Measurements from ENCODE around the gene SETDB2. TPM values are rescaled to one million over a fixed set of nuclear protein-coding genes. Genes with fewer than 3 reads are reported as not detected.

SETDB2 gene
- total RNA-seq, 1 donor from 2014 or later = 25.1 TPM

- Mint-ChIP-seq H3K9me3 (no peaks in the 10 kb centered on the region), H3K36me3 (ENCODE audit: low read depth) (no peaks in the 10 kb centered on the region), H3K27me3 (no peaks in the 10 kb centered on the region), H3K4me3 (no peak overlapping the region), H3K27ac (no peak overlapping the region), H3K4me1 (peaks cover 6% of the 10 kb centered on the region)
- DNase-seq = no peak
- POLR2A ChIA-PET = no interaction called here
- CTCF ChIA-PET = no interaction called here
- no peak for ATAC-seq (ENCODE audit: low read depth)
- no peak for TF ChIP-seq CTCF (IDR thresholded peaks at IDR 0.05)
- intact Hi-C loops (cut with micrococcal nuclease) = no loop called here
Observed at GRCh38 chr13:49417161-49417560, 26.9 kb upstream of the SETDB2 start.

- H3K4me1 Mint-ChIP-seq = peaks cover 6% of the 10 kb centered on the region
- POLR2A ChIA-PET = no interaction called here
- no peak overlapping the region for H3K27ac Mint-ChIP-seq
- CTCF ChIA-PET = no interaction called here
- DNase-seq (no peak), ATAC-seq (ENCODE audit: low read depth) (no peak)
- H3K27me3 Mint-ChIP-seq = no peaks in the 10 kb centered on the region
- H3K36me3 Mint-ChIP-seq (ENCODE audit: low read depth) = no peaks in the 10 kb centered on the region
- H3K9me3 Mint-ChIP-seq = no peaks in the 10 kb centered on the region
- H3K4me3 Mint-ChIP-seq = no peak overlapping the region
- intact Hi-C loops (cut with micrococcal nuclease) = no loop called here
- no peak for TF ChIP-seq CTCF (IDR thresholded peaks at IDR 0.05)
Observed at GRCh38 chr13:49418206-49418605, 25.9 kb upstream of the SETDB2 start.

- ChIA-PET POLR2A (no interaction called here), CTCF (no interaction called here)
- no peaks in the 10 kb centered on the region for H3K9me3 Mint-ChIP-seq
- peaks cover 6% of the 10 kb centered on the region for H3K4me1 Mint-ChIP-seq
- TF ChIP-seq CTCF (IDR thresholded peaks at IDR 0.05) = no peak
- no peak overlapping the region for H3K4me3 Mint-ChIP-seq
- intact Hi-C loops (cut with micrococcal nuclease) = no loop called here
- no peak overlapping the region for H3K27ac Mint-ChIP-seq
- DNase-seq (no peak), ATAC-seq (ENCODE audit: low read depth) (no peak)
- H3K27me3 Mint-ChIP-seq = no peaks in the 10 kb centered on the region
- H3K36me3 Mint-ChIP-seq (ENCODE audit: low read depth) = no peaks in the 10 kb centered on the region
Observed at GRCh38 chr13:49419276-49419675, 24.8 kb upstream of the SETDB2 start.

GRCh38 chr13:49421391-49421790, 22.7 kb upstream of the SETDB2 start:
- ChIA-PET POLR2A (no interaction called here), CTCF (interaction anchor here (1.0 kb wide), 1 partner anchor 125 kb away, joined by 3 read pairs; no protein-coding TSS in a partner anchor)
- ATAC-seq (ENCODE audit: low read depth) = peak; percentile 56
- no peak for TF ChIP-seq CTCF (IDR thresholded peaks at IDR 0.05)
- no peaks in the 10 kb centered on the region for H3K27me3 Mint-ChIP-seq
- peaks cover 6% of the 10 kb centered on the region for H3K4me1 Mint-ChIP-seq
- H3K9me3 Mint-ChIP-seq = no peaks in the 10 kb centered on the region
- DNase-seq = no peak
- H3K27ac Mint-ChIP-seq = no peak overlapping the region
- intact Hi-C loops (cut with micrococcal nuclease) = loop anchor here (1.0 to 5.0 kb wide), 2 partner anchors 186 to 426 kb away; no protein-coding TSS in a partner anchor
- no peaks in the 10 kb centered on the region for H3K36me3 Mint-ChIP-seq (ENCODE audit: low read depth)
- H3K4me3 Mint-ChIP-seq = no peak overlapping the region

- Mint-ChIP-seq H3K27me3 (no peaks in the 10 kb centered on the region), H3K36me3 (ENCODE audit: low read depth) (peaks cover 2% of the 10 kb centered on the region), H3K4me3 (no peak overlapping the region), H3K4me1 (no peaks in the 10 kb centered on the region), H3K27ac (no peak overlapping the region), H3K9me3 (no peaks in the 10 kb centered on the region)
- intact Hi-C loops (cut with micrococcal nuclease) = loop anchor here (5.0 kb wide), 1 partner anchor 423 kb away; no protein-coding TSS in a partner anchor
- TF ChIP-seq CTCF (IDR thresholded peaks at IDR 0.05) = no peak
- ATAC-seq (ENCODE audit: low read depth) = no peak
- ChIA-PET POLR2A (interaction anchor here (0.6 kb wide), 1 partner anchor 21 kb away, joined by 5 read pairs; no protein-coding TSS in a partner anchor), CTCF (no interaction called here)
- no peak for DNase-seq
Observed at GRCh38 chr13:49424011-49424560, 20.0 kb upstream of the SETDB2 start.

All from activated B cell treated with CpG ODN at 0.5 μM for 24 hours (primary cell).